ENCODE measurements around the gene JAZF1.

JAZF1 gene

GRCh38 chr7:28106321-28106829 is 74.2 kb downstream of the JAZF1 start:
- no peak for DNase-seq (ENCODE audit: low spot score)

- DNase-seq (ENCODE audit: low spot score), result no peak
These were observed 75.4 kb downstream of the JAZF1 start for GRCh38 chr7:28105234-28105633.

GRCh38 chr7:28104811-28105210 is 75.8 kb downstream of the JAZF1 start:
- DNase-seq (ENCODE audit: low spot score), result no peak

- DNase-seq (ENCODE audit: low spot score), result no peak
These were observed 76.5 kb downstream of the JAZF1 start for GRCh38 chr7:28104041-28104541.

- peak; percentile 37 for DNase-seq (ENCODE audit: low spot score)
These were observed 77.8 kb downstream of the JAZF1 start for GRCh38 chr7:28102797-28103196.

GRCh38 chr7:28096713-28097112 is 83.9 kb downstream of the JAZF1 start:
- DNase-seq (ENCODE audit: low spot score), result peak; percentile 67

- no peak for DNase-seq (ENCODE audit: low spot score)
These were observed 85.4 kb downstream of the JAZF1 start for GRCh38 chr7:28095231-28095630.

- peak; percentile 34 for DNase-seq (ENCODE audit: low spot score)
These were observed 86.9 kb downstream of the JAZF1 start for GRCh38 chr7:28093623-28094232.

GRCh38 chr7:28091190-28091589 is 89.4 kb downstream of the JAZF1 start:
- no peak for DNase-seq (ENCODE audit: low spot score)

GRCh38 chr7:28088901-28089714 is 91.5 kb downstream of the JAZF1 start:
- DNase-seq (ENCODE audit: low spot score), result no peak

GRCh38 chr7:28088032-28088431 is 92.6 kb downstream of the JAZF1 start:
- DNase-seq (ENCODE audit: low spot score), result no peak

GRCh38 chr7:28086198-28086597 is 94.4 kb downstream of the JAZF1 start:
- no peak for DNase-seq (ENCODE audit: low spot score)

- no peak for DNase-seq (ENCODE audit: low spot score)
These were observed 96.3 kb downstream of the JAZF1 start for GRCh38 chr7:28083998-28084985.

GRCh38 chr7:28083164-28083997 is 97.2 kb downstream of the JAZF1 start:
- DNase-seq (ENCODE audit: low spot score), result no peak

- no peak for DNase-seq (ENCODE audit: low spot score)
These were observed 98.5 kb downstream of the JAZF1 start for GRCh38 chr7:28082071-28082470.

GRCh38 chr7:28081016-28081415 is 99.6 kb downstream of the JAZF1 start:
- no peak for DNase-seq (ENCODE audit: low spot score)

GRCh38 chr7:28078036-28078901 is 102.3 kb downstream of the JAZF1 start:
- peak; percentile 57 for DNase-seq (ENCODE audit: low spot score)

- DNase-seq (ENCODE audit: low spot score), result no peak
These were observed 103.0 kb downstream of the JAZF1 start for GRCh38 chr7:28077616-28078015.

- no peak for DNase-seq (ENCODE audit: low spot score)
These were observed 104.0 kb downstream of the JAZF1 start for GRCh38 chr7:28076423-28077200.

Data from RKO (cell line).